IPS DF 19.7 (cell line): Measurements from ENCODE around the gene USP3.
"Not testable (repeated sequence)": the region's sequence is repeated elsewhere in the genome, so short reads cannot be mapped to it uniquely, and the experiment has no call there.

Experiments
- DNase-seq: peaks from one replicate; pipeline ENCODE4 v3.0.0-alpha.2; 2013; ENCODE audit warnings: low read depth, low spot score

The USP3 gene

DNA sequence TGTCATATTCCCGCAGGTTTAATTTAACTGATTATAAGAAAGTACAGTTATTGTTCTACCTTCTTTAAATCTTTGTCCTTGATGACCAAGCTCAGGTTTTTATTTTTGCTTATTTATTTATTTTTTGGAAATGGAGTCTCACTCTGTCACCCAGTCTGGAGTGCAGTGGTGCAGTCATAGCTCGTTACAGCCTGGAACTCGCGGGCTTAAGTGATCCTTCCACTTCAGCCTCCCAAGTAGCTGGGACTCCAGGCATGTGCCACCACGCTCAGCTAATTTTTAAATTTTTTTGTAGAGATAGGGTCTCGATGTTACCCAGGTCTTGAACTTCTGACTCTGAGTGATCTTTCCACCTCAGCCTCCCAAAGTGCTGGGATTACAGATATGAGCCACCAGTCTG is 8.9 kb downstream of the USP3 start:
- DNase-seq = no peak

- DNase-seq = no peak
Measured at GRCh38 chr15:63513728-63514127, 9.3 kb downstream of the USP3 start.

- DNase-seq = no peak
Measured at GRCh38 chr15:63514531-63514943, 10.1 kb downstream of the USP3 start.

GRCh38 chr15:63517202-63517601 is 12.8 kb downstream of the USP3 start:
- DNase-seq = no peak

DNA sequence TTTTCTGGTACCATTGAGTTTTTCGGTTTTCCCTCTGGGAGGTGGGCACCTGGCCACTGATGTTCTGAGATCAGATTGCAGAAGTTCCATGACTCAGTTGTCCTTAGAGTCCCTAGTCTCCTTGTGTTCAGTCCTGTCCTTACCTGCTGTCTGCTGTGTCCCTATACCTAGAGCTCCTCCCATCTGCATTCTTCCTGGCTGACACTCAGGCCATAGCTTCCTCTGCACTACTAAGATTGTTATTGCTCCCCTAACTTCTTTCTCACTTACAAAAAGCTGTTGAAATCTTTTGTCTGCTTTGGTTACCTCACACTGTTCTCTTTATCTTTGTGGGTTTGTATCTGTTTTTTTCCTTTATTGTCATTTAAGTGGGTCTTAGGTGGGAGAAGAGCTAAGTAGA is 13.2 kb downstream of the USP3 start:
- no peak for DNase-seq

- no peak for DNase-seq
Measured at GRCh38 chr15:63519041-63519440, 14.6 kb downstream of the USP3 start.

DNA sequence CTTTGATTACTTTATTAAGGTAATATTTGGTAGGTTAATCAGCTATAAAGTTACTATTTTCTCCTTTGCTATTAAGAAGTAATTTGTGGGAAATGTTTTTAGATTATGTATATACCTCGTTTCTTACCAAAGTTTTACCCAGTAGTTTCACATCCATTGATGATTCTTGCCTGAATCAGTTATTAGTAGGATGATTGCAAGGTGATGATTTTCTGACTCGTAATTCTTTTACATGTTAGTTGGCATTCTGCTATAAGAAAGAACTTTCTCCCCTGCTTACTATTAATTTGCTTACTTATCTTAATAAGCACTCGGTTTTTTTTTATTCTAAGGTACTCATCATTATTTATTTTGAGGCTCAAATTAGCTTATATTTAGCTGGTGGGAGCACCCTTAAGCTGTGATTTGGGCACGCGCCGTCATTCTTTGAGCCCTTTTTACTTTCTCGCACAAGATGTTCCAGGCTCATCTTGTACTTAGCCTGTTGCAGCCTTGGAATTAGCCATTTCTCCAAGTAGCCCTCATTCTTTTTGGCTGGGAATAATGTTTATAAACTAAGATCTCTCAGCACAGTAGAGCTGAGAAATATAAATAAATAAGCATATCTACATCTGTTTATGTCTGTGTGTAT is 15.3 kb downstream of the USP3 start:
- DNase-seq = no peak

DNA sequence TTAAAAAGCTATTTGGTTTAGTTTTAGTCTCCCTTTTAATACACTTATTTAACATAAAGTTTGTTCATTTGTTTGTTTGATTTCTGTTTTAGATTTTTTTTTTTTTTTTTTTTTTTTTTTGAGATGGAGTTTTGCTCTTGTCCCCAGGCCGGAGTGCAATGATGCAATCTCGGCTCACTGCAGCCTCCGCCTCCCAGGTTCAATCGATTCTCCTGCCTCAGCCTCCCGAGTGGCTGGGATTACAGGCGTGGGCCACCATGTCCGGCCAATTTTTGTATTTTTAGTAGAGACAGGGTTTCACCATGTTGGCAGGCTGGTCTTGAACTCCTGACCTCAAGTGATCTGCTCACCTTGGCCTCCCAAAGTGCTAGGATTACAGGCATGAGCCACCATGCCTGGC is 16.1 kb downstream of the USP3 start:
- not testable (repeated sequence) for DNase-seq

GRCh38 chr15:63522225-63522578 is 17.8 kb downstream of the USP3 start:
- DNase-seq = no peak

GRCh38 chr15:63523306-63523990 is 19.1 kb downstream of the USP3 start:
- no peak for DNase-seq

DNA sequence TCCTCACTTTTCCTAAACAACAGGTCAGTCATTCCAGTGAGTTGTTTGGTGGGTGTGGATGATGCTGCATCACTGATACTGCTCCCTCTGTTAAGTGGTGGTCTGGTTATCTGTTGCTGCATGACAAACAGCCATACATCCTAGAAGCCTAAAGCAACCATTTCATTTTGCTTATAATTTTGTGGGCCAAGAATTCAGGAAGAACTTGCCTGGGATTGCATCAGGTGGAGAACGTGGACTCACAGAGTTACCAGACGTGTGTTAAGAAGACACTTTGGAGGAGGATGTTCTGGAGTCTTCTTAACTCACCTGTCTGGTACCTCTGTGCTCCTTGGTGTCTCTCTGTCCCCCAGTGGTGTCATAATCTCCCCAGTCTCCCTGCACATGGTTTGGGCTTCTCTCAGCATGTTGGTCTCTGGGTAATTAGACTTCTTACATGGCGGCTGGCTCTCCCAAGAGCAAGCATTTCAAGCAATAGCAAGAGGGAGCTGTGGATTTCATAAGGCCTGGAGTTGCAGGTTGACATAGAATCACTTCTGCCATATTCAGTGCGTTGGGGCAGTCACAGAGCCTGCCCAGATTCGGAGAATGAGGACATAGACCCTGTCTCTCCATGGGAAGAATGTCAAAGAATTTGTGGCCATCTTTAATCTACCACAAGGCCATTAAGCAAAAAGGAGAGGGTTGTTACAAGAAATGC is 20.1 kb downstream of the USP3 start:
- DNase-seq = no peak

DNA sequence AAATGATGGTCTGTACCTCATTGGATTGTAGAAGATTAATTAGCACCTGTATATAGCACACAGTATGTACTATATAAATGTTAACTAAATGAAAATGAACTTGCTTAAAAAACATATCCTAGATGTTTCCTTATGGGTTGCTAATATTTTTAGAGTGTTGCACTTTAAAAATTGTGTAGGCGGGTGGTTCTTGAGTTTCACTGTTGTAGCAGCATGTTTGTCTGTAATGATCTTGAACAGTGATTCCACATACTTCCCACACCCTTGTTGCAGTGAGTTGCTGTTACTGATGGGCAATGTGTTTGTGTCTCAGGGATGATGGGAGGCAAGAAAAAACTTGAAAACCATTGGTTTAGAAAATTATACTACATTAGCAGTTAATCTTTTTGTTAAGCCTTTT is 22.0 kb downstream of the USP3 start:
- DNase-seq = no peak

DNA sequence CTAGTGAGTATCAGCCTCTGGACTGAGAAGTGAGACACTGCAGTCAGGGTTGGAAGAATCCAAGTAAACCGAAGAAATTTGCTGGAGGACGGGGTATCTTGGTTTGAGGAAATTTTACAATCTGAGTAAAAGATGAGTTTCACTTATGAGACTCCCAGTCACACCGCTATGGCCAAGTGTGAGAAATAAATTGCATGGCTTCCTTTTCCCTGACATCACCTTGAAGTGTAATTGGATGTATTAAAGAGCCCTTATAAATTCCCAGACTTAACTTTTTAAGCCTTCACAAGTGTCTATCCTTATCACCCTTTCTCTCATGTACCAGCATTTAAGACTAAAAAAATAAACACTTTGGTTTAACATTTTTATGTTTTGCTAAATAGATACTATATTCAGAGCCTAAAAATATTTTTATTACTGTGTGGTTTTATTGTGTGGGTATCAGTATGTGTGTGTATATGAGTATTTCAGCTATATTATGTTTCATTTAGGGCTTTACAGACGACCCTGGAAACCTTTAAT is 23.8 kb downstream of the USP3 start:
- DNase-seq = no peak

DNA sequence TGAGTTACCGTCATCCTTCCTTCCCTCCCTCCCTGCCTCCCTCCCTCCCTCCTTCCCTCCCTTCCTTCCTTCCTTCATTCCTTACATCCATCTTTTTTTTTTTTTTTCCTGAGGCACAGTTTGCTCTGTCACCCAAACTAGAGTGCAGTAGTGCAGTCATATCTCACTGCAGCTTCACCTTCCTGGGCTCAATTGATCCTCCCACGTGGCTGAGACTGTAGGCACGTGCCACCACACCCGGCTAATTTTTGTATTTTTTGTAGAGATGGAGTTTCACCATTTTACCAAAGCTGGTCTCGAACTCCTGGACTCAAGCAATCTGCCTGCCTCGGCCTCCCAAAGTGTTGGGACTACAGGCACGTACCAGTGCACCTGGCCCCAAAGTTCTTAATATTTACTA is 25.8 kb downstream of the USP3 start:
- no peak for DNase-seq

- DNase-seq = no peak
Measured at GRCh38 chr15:63530752-63531299, 26.4 kb downstream of the USP3 start.

DNA sequence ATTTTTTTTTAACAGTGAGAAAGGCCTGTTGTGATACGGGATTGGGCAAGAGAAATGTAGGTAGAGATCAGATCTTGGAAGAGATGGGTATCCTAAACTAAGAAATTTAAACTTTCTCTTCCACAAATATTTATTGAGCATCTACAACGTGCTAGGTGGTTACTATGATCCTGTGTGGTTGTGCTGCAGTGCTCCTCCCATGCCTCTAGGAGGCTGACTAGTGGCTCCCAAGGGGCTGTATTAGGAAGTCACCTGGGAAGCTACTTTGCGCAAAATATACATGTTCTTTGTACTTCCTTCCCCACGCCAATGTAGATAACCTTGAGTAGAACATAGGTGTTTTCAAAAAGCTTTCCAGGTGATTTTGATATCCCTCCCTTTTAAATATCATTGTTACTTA is 27.2 kb downstream of the USP3 start:
- no peak for DNase-seq

GRCh38 chr15:63532307-63532744 is 27.9 kb downstream of the USP3 start:
- no peak for DNase-seq

DNA sequence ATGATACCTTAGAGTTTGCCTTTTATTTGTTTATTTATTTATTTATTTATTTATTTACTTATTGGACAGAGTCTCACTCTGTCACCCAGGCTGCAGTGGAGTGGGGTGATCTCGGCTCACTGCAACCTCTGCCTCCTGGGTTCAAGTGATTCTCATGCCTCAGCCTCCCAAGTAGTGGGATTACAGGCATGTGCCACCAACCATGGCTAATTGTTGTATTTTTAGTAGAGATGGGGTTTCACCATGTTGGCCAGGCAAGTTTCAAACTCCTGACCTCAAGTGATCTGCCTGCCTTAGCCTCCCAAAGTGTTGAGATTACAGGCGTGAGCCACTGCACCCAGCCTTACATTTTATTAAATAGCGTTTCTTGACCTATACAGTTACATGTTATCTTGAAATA is 30.5 kb downstream of the USP3 start:
- not testable (repeated sequence) for DNase-seq

DNA sequence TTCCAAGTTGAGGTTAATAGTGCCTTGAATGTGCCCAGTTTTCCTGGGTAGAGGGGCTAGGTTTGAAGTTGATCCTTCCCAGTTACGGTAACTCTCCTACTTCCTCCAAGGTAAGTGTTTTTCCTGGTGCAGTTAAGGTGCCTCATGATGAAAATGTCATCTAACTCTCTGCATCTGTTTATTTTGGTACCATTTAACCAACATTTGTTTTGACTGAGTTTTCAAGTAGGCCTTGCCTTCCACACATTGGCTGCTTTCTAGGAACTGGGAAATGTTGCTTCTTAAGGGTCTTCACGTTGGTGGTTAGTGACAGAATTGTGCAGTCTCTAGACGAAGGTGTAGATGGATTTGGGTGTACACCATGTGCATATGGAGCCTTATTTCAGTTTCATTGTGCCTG is 31.3 kb downstream of the USP3 start:
- no peak for DNase-seq

DNA sequence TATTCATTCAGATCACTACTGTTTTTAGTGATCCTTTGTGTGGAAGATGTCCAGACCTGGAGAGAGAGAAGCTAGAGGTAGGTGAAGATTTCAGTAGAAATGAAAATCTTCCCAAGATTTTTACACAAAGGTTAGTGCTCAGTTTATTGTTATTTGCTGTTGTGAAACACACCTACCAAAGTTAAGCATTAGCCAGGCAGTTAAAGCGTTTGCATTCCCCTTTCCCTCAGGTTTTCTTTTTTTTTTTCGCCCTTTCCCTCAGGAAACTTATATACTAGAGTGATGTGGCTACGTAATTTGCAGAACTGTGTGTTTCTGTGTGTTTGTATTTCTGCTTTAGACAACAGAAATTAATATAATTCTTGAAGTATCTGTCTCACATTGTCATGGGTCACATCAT is 34.5 kb downstream of the USP3 start:
- DNase-seq = no peak

DNA sequence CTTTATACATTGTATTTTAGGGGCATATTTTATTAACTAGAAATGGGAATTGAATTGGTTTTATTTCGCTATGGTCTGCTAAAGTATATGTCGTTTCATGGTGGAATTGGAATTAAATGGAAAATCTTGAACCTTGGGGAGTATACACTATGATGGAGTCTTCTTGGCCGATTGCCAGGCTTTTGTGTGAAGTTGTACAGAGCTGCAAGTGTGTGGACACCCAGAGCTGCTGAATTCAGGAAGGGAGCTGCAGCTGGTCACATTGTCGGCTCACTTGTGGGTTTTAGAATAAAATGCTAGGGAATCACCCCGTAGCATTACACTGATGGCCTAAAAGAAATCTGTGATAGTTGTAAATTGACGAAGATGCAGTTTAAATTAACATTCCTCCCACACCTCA is 35.1 kb downstream of the USP3 start:
- DNase-seq = no peak

- DNase-seq = no peak
Measured at GRCh38 chr15:63539998-63540397, 35.6 kb downstream of the USP3 start.

GRCh38 chr15:63540449-63540848 is 36.1 kb downstream of the USP3 start:
- no peak for DNase-seq
